Astrocyte of the cerebellum (primary cell): ENCODE results near the gene ALOX5AP.

Experiments used
- DNase-seq: peaks from one replicate; pipeline ENCODE4 v3.0.0-alpha.2; 2011; ENCODE audit warnings: low read depth
- H3K4me3 ChIP-seq: 2 replicates; pipeline ENCODE4 v1.5.1; 2011; ENCODE audit warnings: mild to moderate bottlenecking, low read depth, low read length, moderate library complexity
- in situ Hi-C: cut with HindIII; loops from 2 replicates; pipeline ENCODE4 v1.10.0; 2017; ENCODE audit warnings: low sequenced_read_pairs
- TF ChIP-seq, protein P1 (sequence below): IDR thresholded peaks from 2 replicates; pipeline ENCODE4 v1.5.1; 2012; ENCODE audit warnings: low read length, low read depth, moderate library complexity, mild to moderate bottlenecking; ENCODE audit errors: missing control alignments

The ALOX5AP gene

DNA sequence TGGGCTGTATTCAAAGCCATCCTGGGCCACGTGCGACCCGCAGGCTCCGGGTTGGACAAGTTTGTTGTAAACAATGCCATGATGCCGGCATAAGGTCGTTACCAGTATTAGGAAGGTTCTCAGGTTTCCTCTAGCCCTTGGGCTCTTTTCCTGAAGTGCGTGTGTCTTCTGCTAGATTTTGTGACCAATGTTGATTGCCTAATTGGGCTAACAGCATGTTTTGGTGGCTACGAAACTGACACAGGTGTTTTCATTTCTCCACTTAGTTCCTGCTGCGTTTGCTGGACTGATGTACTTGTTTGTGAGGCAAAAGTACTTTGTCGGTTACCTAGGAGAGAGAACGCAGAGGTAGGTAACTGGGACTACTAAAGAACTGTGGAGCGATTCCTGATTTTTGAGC is 20.3 kb downstream of the ALOX5AP start:
- DNase-seq: no peak
- TF ChIP-seq, protein P1, sequence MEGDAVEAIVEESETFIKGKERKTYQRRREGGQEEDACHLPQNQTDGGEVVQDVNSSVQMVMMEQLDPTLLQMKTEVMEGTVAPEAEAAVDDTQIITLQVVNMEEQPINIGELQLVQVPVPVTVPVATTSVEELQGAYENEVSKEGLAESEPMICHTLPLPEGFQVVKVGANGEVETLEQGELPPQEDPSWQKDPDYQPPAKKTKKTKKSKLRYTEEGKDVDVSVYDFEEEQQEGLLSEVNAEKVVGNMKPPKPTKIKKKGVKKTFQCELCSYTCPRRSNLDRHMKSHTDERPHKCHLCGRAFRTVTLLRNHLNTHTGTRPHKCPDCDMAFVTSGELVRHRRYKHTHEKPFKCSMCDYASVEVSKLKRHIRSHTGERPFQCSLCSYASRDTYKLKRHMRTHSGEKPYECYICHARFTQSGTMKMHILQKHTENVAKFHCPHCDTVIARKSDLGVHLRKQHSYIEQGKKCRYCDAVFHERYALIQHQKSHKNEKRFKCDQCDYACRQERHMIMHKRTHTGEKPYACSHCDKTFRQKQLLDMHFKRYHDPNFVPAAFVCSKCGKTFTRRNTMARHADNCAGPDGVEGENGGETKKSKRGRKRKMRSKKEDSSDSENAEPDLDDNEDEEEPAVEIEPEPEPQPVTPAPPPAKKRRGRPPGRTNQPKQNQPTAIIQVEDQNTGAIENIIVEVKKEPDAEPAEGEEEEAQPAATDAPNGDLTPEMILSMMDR: no peak
- H3K4me3 ChIP-seq: no peak overlapping the region
- in situ Hi-C loops: no loop called here

DNA sequence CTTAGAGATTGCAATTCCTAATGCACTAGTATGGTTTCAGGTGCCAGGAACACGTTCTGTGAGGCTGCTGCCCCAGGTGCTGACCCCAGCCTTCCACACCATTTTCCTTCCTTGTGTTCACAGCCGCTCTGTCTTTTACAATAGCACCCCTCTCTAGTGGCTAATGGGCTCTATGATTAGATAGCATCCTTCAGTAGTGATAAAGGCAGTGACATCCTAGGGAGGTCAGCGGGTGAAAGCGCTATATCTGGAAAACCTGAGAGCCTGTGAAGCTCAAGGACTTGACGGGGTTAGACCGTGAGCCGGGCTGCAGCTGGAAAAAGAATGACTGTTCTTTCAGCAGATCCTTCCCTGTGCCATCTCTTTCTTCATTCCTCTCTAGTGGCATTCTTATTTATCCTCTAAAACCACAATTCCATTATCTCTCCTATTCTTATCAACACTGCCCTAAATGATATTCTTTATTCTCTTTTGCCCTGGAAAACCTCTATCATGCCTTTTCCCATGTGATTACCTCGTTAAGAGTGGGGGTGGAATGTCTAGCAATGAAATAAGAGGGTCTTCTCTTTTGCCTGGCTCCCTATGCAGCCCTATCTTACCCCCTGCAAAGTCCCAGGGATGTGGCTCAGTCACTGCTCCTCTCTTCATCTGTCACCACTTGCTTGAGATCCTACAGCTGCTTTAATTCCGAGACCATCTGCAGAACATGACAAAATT is 21.8 kb downstream of the ALOX5AP start:
- DNase-seq: no peak
- TF ChIP-seq, protein P1: no peak
- H3K4me3 ChIP-seq: no peak overlapping the region
- in situ Hi-C loops: no loop called here

DNA sequence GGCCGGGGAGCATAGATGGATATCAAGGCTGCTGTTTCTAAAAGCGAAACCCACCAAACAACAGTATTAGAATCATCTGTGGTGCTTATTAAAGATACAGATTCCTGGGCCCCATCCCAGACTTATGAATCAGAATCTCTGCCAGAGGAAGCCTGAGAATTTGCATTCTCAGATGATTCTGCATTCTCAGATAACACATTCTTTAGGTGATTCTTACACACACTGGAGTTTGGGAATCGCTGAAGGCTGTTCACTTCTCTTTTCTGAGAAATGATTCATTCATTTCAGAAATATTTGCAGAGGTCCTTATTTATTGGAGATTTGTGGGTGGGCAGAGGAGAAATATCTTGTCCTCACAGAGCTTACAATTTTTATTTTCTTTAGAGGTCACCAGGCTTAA is 24.4 kb downstream of the ALOX5AP start:
- H3K4me3 ChIP-seq: no peak overlapping the region
- TF ChIP-seq, protein P1: no peak
- in situ Hi-C loops: no loop called here
- no peak for DNase-seq

DNA sequence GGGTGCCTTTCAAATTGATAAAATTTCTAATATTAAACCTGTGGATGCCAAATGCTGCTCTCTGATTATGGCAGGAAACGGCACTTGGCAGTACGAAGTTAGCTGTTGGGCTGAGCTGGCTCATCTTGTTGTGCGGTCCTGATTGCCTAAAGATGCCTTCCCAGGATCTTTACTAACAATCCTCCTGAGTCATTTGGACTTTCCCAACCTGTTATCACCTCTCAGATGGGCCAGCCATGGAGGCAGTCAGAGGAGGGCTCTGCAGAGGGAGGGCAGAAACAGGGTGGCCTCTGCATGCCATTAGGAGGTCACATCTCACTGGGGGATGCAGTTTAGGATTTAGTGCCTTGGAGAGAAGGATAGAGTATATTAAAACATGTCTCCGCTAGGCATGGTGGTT is 27.3 kb downstream of the ALOX5AP start:
- in situ Hi-C loops: no loop called here
- no peak for DNase-seq
- no peak overlapping the region for H3K4me3 ChIP-seq
- TF ChIP-seq, protein P1: no peak

DNA sequence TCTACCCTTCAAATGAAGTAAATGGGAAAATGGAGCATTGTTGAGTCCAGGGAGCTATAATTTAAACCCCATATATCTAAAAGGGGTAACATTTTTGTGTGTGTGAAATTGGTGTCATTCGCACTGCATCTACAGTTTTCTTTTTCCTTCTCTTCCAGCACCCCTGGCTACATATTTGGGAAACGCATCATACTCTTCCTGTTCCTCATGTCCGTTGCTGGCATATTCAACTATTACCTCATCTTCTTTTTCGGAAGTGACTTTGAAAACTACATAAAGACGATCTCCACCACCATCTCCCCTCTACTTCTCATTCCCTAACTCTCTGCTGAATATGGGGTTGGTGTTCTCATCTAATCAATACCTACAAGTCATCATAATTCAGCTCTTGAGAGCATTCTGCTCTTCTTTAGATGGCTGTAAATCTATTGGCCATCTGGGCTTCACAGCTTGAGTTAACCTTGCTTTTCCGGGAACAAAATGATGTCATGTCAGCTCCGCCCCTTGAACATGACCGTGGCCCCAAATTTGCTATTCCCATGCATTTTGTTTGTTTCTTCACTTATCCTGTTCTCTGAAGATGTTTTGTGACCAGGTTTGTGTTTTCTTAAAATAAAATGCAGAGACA is 28.6 kb downstream of the ALOX5AP start:
- H3K4me3 ChIP-seq: no peak overlapping the region
- in situ Hi-C loops: no loop called here
- TF ChIP-seq, protein P1: no peak
- DNase-seq: no peak

DNA sequence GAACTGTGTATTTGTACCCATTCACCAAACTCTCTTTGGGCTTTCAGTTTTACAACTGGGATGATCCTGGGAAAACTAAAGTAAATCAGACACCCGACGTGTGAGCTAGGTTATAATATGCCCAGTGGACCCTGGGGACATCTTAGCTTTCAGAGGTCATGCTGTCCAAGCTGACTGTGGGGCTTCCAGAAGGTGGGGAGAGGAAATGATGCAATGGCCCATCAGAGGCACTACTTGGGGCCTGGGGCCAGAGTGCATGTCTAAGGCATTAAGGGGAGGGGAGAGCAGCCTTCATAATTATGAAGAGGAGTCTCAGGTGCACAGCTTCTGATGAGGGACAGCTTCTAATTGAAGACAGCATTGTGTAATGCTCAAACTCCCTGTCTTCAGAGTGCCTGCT is 30.9 kb downstream of the ALOX5AP start:
- TF ChIP-seq, protein P1: no peak
- H3K4me3 ChIP-seq: no peak overlapping the region
- in situ Hi-C loops: no loop called here
- no peak for DNase-seq
